Rectal smooth muscle tissue (tissue), 1 donor: Measurements from ENCODE around the gene IZUMO4.

Experiments
- H3K27ac ChIP-seq: one replicate; pipeline ENCODE4 v1.7.0; 2013; ENCODE audit warnings: low read depth, low read length, inconsistent platforms
- H3K27me3 ChIP-seq: one replicate; pipeline ENCODE4 v1.7.0; 2013; ENCODE audit warnings: low read length; ENCODE audit not compliant: control insufficient read depth, insufficient read depth
- H3K36me3 ChIP-seq: one replicate; pipeline ENCODE4 v1.7.0; 2013; ENCODE audit warnings: low read length; ENCODE audit not compliant: control insufficient read depth, insufficient read depth
- H3K4me1 ChIP-seq: one replicate; pipeline ENCODE4 v1.7.0; 2013; ENCODE audit warnings: low read length; ENCODE audit not compliant: control insufficient read depth, insufficient read depth
- H3K4me3 ChIP-seq: one replicate; pipeline ENCODE4 v1.7.0; 2013; ENCODE audit warnings: low read length
- H3K9ac ChIP-seq: one replicate; pipeline ENCODE4 v1.7.0; 2013; ENCODE audit warnings: low read length

The IZUMO4 gene

DNA sequence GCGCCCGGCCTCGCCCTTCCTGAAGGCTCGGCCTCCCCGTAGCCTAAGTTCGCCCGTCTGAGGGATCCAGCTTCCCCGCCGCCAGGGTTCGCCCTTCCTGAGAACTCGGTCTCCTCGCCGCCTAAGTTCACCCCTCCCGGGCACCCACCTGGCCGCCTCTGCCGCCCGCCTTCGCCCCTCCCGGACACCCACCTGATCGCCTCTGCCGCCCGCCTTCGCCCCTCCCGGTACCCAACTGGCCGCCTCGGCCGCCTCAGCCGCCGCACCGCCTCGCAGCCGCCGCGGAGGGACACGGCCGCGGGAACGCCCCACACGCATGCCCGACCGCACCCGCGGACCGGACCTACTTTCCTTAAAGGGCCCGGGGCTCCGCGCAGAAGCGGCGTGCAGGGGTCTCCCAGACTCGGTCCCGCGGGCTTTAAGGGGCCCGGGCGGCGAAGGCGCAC is 658 bp upstream of the IZUMO4 start, which contains the start of gene MOB3A:
TSS of gene MOB3A (minus strand) at position 293 of the 446 bp plus-strand sequence. CDS start 17,766 bp downstream, outside the sequence.
- peak within 1 kb of the TSS; percentile 75 for H3K4me3 ChIP-seq
- peak within 1 kb of the TSS; percentile 95 for H3K27ac ChIP-seq
- H3K9ac ChIP-seq, result peak within 1 kb of the TSS; percentile 68
- peaks cover 12% of the 10 kb centered on the region for H3K36me3 ChIP-seq
- no peaks in the 10 kb centered on the region for H3K27me3 ChIP-seq
- peaks cover 10% of the 10 kb centered on the region for H3K4me1 ChIP-seq

DNA sequence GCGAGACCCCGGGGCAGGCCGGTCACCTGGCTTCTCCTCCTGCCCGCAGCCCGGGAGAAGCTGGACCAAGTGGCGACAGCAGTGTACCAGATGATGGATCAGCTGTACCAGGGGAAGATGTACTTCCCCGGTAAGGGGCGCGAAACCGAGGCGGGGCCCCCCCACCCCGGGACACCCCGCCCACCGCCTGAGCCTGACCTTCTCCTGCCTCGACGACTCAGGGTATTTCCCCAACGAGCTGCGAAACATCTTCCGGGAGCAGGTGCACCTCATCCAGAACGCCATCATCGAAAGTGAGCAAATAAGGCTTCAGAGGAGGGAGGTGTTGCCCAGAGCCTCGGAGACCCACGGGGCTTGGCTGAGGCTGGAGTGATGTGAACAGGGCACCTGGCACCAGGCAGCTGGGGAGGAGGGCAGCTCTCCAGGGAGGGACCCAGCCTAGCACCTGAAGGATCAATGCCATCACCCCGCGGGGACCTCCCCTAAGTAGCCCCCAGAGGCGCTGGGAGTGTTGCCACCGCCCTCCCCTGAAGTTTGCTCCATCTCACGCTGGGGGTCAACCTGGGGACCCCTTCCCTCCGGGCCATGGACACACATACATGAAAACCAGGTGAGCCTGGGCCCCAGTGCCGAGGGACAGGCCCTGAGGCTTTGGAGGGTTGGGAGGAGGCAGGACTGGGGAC is 629 bp downstream of the IZUMO4 start:
- no peaks in the 10 kb centered on the region for H3K27me3 ChIP-seq
- H3K27ac ChIP-seq, result peak overlapping the region; percentile 66
- H3K4me3 ChIP-seq, result peak overlapping the region; percentile 75
- H3K36me3 ChIP-seq, result peaks cover 15% of the 10 kb centered on the region
- peaks cover 9% of the 10 kb centered on the region for H3K4me1 ChIP-seq
- no peak overlapping the region for H3K9ac ChIP-seq

DNA sequence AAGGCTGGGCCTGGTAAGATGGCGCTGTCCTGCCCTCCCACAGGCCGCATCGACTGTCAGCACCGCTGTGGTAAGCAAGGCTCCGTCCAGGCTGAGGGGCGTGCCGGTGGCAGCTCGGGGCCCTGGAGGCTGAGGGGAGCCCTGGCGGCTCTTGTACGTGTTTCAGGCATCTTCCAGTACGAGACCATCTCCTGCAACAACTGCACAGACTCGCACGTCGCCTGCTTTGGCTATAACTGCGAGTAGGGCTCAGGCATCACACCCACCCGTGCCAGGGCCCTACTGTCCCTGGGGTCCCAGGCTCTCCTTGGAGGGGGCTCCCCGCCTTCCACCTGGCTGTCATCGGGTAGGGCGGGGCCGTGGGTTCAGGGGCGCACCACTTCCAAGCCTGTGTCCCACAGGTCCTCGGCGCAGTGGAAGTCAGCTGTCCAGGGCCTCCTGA is 1.2 kb downstream of the IZUMO4 start:
- Histone ChIP-seq H3K27ac (no peak overlapping the region), H3K4me3 (no peak overlapping the region), H3K9ac (no peak overlapping the region), H3K4me1 (peaks cover 9% of the 10 kb centered on the region), H3K27me3 (no peaks in the 10 kb centered on the region), H3K36me3 (peaks cover 15% of the 10 kb centered on the region)

DNA sequence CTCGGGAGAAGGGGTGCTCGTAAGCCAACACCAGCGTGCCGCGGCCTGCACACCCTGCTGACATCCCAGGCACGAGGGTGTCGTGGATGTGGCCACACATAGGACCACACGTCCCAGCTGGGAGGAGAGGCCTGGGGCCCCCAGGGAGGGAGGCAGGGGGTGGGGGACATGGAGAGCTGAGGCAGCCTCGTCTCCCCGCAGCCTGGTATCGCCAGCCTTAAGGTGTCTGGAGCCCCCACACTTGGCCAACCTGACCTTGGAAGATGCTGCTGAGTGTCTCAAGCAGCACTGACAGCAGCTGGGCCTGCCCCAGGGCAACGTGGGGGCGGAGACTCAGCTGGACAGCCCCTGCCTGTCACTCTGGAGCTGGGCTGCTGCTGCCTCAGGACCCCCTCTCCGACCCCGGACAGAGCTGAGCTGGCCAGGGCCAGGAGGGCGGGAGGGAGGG is 2.4 kb downstream of the IZUMO4 start:
- H3K4me1 ChIP-seq, result no peaks in the 10 kb centered on the region
- no peaks in the 10 kb centered on the region for H3K27me3 ChIP-seq
- H3K4me3 ChIP-seq, result no peak overlapping the region
- H3K27ac ChIP-seq, result no peak overlapping the region
- no peak overlapping the region for H3K9ac ChIP-seq
- H3K36me3 ChIP-seq, result peaks cover 19% of the 10 kb centered on the region

DNA sequence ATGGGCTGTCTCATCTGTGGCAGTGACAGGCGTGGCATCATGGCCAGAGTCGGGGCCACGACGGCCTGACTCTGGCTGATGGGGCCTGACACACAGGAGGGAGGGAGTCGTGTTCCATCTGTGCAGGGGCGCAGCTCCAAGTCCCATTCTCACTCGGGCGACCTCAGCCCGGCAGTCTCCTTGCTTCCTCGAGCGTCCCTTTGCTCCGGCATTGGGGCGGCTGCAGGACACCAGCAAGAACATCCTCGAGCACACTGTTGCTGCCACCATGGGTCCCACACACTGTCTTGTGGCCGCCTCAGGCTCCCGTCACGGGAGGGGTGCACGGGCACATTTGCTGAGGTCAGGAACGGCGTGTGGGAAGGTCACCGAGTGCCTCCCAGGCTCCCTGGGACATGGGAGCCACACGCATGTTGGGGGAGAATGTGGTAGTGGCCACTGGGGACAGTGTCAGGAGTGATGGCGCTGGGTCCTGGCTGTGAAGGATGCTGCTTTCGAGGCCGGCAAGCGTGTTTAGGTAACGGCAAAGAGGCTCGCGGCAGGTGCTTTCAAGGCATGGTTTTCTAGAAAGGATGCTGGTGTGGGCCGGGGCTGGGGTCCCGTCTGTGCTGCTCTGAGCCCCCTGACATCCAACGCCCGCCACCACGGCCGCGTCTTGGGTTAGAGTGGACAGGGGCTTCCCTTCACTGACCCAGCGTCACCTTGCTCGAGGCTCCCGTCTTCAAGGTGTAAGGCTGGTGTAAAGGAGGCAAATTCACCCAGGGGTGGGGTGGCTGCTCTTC is 3.4 kb downstream of the IZUMO4 start:
- Histone ChIP-seq H3K4me1 (no peaks in the 10 kb centered on the region), H3K27ac (no peak overlapping the region), H3K36me3 (peaks cover 22% of the 10 kb centered on the region), H3K9ac (no peak overlapping the region), H3K27me3 (no peaks in the 10 kb centered on the region), H3K4me3 (no peak overlapping the region)

DNA sequence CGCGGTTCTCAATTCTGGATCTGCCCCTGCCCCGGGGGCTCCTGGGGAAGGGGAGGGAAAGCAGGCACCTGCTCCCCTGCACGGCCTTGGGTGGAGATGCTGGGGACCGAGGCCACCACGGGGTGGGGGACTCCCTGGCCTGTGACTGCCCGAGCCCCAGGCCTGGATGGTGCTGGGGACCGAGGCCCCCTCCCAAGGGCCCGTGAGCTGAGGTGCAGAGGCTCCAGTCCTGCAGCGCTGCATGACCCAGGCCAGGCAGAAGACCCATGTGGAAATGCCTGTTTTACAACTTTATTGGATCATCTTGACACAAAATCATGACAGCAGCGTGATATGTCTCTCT is 4.0 kb downstream of the IZUMO4 start:
- H3K4me1 ChIP-seq, result no peaks in the 10 kb centered on the region
- H3K36me3 ChIP-seq, result peaks cover 22% of the 10 kb centered on the region
- no peak overlapping the region for H3K27ac ChIP-seq
- H3K27me3 ChIP-seq, result no peaks in the 10 kb centered on the region
- H3K9ac ChIP-seq, result no peak overlapping the region
- H3K4me3 ChIP-seq, result no peak overlapping the region

DNA sequence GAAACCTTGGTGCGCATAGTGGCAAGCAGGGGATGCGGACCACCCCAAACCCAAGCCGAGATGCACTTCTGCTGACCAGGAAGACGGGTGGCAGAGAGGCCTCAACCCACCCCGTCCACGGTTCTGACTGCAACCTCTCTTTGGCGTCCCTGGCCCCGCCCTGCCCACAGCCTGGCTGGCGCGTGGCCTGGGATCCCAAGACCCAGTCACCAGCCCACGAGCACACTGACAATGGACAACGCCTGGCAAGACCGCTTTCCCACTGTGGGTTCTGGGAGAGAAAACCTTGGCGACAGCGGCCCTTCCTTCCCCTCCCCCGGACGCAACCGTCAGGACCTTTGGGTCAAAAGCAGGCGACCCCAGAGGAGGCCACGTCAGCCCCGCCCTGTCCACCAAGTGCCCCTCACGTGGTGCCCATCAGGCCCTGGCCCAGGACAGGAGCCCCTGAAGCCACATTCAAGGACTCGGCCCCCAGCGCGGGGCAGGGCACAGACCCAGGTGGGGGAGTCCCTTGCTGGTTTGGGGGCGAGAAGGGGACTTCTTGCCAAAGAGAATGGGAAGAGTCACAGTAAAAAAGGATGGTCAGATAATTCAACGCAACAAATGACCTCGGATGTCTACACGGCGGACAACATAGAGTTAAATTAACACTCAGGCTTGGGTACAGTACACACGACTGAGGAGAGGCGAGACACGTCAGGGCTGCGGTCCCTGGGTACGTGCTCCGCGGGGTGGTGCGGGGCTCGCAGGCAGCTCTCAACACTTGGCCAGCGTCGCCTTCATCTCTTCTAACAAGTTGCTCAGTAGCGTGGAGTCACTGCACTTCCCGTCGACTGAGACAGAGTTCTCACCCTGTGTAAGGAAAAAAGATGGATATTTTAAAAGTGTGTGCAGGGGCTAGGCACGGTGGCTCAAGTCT is 5.0 kb downstream of the IZUMO4 start:
- Histone ChIP-seq H3K4me1 (no peaks in the 10 kb centered on the region), H3K27ac (no peak overlapping the region), H3K9ac (no peak overlapping the region), H3K36me3 (peaks cover 28% of the 10 kb centered on the region), H3K4me3 (no peak overlapping the region), H3K27me3 (no peaks in the 10 kb centered on the region)

DNA sequence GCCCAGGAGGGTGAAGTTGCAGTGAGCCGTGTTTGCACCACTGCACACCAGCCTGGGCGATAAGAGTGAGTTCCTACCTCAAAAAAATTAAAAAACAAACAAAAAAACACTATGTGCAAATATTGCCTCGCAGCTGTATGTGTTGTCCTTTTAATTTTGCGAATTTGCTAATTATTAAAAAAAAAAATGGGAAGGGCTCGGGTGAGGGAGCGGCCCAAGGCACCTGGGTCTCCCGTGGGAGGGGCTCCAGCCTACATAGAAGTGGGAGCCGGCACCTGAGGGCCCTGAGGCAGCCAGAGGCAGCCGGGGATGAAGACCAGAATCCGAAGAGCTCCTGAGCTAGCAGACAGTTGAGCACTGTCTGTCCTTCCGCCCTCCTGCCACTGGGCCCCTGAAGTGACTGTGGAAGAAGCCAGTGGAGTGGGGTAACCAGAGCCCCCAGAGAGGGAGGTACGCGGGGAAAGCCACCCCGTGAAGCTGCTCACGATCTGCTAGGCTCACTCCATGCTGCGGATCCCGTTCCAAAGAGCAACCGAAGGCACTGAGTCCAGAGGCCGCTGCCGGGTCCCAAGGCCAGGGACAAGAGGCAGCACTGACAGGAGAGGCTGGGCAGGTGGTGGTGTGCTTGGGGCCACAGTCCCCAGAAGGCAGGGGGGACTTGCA is 6.5 kb downstream of the IZUMO4 start:
- H3K27ac ChIP-seq, result no peak overlapping the region
- H3K4me1 ChIP-seq, result no peaks in the 10 kb centered on the region
- no peak overlapping the region for H3K9ac ChIP-seq
- peaks cover 29% of the 10 kb centered on the region for H3K36me3 ChIP-seq
- no peak overlapping the region for H3K4me3 ChIP-seq
- H3K27me3 ChIP-seq, result no peaks in the 10 kb centered on the region

DNA sequence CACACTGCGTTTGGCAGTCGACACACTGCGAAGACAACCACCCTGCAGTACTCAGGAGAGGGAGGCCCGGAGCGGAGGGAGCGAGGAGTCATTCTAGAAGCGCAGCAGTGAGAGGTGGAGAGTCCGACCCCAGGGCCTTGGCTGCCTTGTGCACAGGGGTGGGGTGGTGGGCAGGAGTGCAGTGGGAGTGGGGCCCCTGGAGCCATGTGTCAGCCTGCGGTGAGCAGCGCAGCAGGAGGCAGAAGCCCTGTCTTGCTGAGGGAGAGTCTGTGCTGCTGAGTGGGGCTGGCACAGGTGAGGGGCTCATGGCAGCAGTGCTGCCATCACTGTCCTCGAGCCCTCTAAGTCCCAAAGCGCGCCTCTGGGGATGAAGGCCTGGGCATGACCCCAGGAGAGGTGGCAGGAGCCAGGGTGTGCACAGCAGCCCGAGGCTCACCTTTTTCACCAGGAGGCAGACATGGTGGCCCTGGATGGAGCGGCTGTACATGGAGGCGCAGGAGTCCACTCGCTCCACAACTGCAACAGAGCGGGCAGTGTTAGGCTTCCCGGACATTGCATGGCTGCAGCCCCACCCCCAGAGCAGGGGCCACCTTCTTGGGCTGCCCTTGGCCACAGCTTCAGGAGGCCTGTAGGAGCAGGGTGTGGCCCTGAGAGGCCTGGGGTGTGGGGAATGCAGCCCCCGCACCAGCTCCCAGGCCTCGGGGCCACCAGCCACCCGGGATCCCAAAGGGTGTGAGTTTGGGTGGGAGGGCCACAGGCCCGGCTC is 11.7 kb downstream of the IZUMO4 start:
- H3K9ac ChIP-seq, result no peak overlapping the region
- H3K36me3 ChIP-seq, result peaks cover 48% of the 10 kb centered on the region
- H3K4me1 ChIP-seq, result no peaks in the 10 kb centered on the region
- H3K27ac ChIP-seq, result no peak overlapping the region
- H3K27me3 ChIP-seq, result no peaks in the 10 kb centered on the region
- H3K4me3 ChIP-seq, result no peak overlapping the region

DNA sequence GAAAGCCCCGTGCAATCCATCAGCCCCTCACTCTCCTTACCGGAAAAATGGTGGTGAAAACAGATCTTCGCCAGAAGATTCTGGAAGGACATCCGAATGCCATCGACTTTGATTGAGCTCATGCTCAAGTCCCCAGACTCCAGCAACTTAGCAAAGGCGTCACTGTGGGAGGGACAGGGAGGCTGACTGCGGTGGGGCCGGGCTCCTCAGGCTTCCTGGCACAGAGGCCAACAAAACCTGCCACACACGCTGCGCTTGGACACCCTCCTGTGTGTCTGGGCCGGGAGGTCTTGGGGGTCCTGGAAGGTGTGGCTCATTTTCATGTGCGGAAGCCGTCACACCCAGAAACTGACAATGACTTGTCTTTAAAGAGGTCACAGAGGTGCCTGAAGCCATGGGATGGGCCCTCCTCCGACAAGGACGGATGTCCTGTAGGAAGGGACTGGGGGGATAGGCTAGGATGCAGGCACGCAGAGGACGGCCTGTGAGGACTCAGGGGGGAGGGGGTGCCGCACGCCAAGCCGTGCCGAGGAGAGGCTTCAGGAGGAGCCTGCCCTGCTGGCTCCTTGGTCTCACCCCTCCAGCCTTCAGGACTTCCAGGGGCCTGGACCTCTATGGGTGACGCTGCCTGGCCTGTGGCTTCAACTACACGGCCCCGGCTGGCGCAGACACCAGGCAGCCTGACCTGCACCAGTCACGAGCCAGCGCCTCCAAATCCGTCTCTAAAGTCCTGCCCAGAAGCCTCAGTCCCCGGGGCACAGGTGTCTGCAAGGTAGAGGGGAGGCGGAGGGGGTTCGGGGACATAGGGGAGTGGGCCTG is 12.5 kb downstream of the IZUMO4 start:
- Histone ChIP-seq H3K27me3 (no peaks in the 10 kb centered on the region), H3K4me1 (no peaks in the 10 kb centered on the region), H3K27ac (no peak overlapping the region), H3K4me3 (no peak overlapping the region), H3K9ac (no peak overlapping the region), H3K36me3 (peaks cover 54% of the 10 kb centered on the region)

DNA sequence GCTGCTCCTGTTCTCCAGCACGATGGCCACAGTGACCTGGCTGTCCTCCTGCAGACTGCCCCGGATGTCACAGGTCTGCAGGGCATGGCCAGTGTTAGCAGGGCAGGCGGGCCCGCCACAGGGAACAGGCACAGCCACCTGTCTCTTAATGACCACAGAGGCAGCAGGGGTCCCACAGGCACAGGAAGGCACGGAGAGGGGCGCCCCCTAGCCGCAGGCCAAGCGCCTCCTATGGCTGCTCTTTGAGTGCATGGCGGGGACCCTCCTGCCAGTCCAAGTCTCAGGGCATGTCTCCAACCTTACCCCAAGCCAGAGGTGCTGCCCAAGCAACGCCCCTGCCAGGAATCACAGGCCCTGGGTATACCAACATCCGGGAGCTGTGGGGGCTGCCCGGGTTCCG is 14.1 kb downstream of the IZUMO4 start:
- peaks cover 64% of the 10 kb centered on the region for H3K36me3 ChIP-seq
- H3K9ac ChIP-seq, result no peak overlapping the region
- H3K4me3 ChIP-seq, result no peak overlapping the region
- no peak overlapping the region for H3K27ac ChIP-seq
- no peaks in the 10 kb centered on the region for H3K4me1 ChIP-seq
- H3K27me3 ChIP-seq, result no peaks in the 10 kb centered on the region
